ENCODE data around the gene FN1. TPM values are rescaled to one million over a fixed set of nuclear protein-coding genes. Genes with fewer than 3 reads are reported as not detected.

FN1 gene
- total and polyA plus RNA-seq, 2 donors (not counting 1 experiment from before 2014, with no cell fraction given): 0.05 TPM; not detected in 1

GRCh38 chr2:215417400-215417951 is 18.4 kb downstream of the FN1 start:
- Mint-ChIP-seq H3K4me1 (no peaks in the 10 kb centered on the region), H3K27ac (no peak overlapping the region), H3K9me3 (ENCODE audit: insufficient read depth) (no peaks in the 10 kb centered on the region), H3K27me3 (peaks cover 29% of the 10 kb centered on the region), H3K4me3 (no peak overlapping the region)
- H3K9ac ChIP-seq (ENCODE audit: low read length): no peak overlapping the region
- intact Hi-C loops (cut with micrococcal nuclease): no loop called here
- no peak for ATAC-seq (ENCODE audit: low read depth)
- no peak overlapping the region for H2AFZ ChIP-seq (ENCODE audit: insufficient read depth, low read depth, low read length, poor library complexity, severe bottlenecking)
- no peak overlapping the region for H3K4me2 ChIP-seq (replicated peaks; ENCODE audit: low read depth, low read length, poor library complexity, severe bottlenecking)
- H4K20me1 ChIP-seq (ENCODE audit: control insufficient read depth, insufficient read depth, low read length, poor library complexity, severe bottlenecking): no peaks in the 10 kb centered on the region
- CTCF ChIA-PET: no interaction called here
- H3K36me3 ChIP-seq (replicated peaks in 1 of 2; ENCODE audit: control extremely low read depth in 1 of 2, control insufficient read depth in 1 of 2, extremely low read depth in 1 of 2, insufficient read depth in 2 of 2, low read length in 1 of 2): no peaks in the 10 kb centered on the region
- no peak overlapping the region for H3K4me3 ChIP-seq (ENCODE audit: control extremely low read depth in 1 of 5, extremely low read depth in 1 of 5, insufficient read depth in 1 of 5, low read depth in 2 of 5, low read length in 4 of 5)
- H3K27me3 ChIP-seq (replicated peaks in 1 of 4; ENCODE audit: control extremely low read depth in 1 of 4, control insufficient read depth in 3 of 4, insufficient read depth in 4 of 4, low read length in 3 of 4): peaks cover 0 to 11% (median 0%) of the 10 kb centered on the region in 4 experiments
- no peak for DNase-seq
- no peaks in the 10 kb centered on the region for H3K9me3 ChIP-seq (ENCODE audit: control extremely low read depth in 1 of 3, control insufficient read depth in 2 of 3, insufficient read depth in 1 of 3, low read length in 2 of 3)
- H3K79me2 ChIP-seq (ENCODE audit: control insufficient read depth, insufficient read depth, low read length): no peaks in the 10 kb centered on the region
- H3K27ac ChIP-seq (ENCODE audit: low read length in 2 of 2): no peak overlapping the region
- POLR2A ChIA-PET: no interaction called here
- no peak for TF ChIP-seq EZH2 (IDR thresholded peaks at IDR 0.05; ENCODE audit: borderline replicate concordance, insufficient read depth, low read depth, low read length, poor library complexity, severe bottlenecking)
- TF ChIP-seq, protein P1, sequence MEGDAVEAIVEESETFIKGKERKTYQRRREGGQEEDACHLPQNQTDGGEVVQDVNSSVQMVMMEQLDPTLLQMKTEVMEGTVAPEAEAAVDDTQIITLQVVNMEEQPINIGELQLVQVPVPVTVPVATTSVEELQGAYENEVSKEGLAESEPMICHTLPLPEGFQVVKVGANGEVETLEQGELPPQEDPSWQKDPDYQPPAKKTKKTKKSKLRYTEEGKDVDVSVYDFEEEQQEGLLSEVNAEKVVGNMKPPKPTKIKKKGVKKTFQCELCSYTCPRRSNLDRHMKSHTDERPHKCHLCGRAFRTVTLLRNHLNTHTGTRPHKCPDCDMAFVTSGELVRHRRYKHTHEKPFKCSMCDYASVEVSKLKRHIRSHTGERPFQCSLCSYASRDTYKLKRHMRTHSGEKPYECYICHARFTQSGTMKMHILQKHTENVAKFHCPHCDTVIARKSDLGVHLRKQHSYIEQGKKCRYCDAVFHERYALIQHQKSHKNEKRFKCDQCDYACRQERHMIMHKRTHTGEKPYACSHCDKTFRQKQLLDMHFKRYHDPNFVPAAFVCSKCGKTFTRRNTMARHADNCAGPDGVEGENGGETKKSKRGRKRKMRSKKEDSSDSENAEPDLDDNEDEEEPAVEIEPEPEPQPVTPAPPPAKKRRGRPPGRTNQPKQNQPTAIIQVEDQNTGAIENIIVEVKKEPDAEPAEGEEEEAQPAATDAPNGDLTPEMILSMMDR (IDR thresholded peaks at IDR 0.05): no peak
- 93% methylated on average over 3 of the region's 4 CpGs for WGBS (ENCODE audit: insufficient coverage)
- no peaks in the 10 kb centered on the region for H3K4me1 ChIP-seq (ENCODE audit: control insufficient read depth in 2 of 2, insufficient read depth in 2 of 2, low read length in 2 of 2)

DNA sequence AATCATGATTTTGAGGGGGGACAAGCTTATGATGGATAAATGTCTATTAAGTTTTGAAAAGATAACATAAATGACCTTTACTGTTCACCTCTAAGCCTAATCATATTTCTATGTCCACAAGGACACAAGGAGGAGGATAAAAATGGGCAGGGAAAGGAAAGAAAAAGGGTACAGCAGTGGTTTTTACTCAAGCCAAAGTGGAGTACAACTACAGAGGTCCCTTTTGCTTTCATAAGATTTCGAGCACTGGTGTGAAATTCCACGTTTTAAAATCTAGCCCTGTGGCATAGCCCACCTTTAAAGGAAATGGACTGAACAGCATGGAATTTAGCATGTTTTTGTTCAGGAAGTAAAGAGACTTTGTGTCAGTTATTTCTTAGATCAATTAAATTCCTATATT is 19.2 kb downstream of the FN1 start:
- no peak overlapping the region for H3K4me3 ChIP-seq (ENCODE audit: control extremely low read depth in 1 of 5, extremely low read depth in 1 of 5, insufficient read depth in 1 of 5, low read depth in 2 of 5, low read length in 4 of 5)
- H3K27ac ChIP-seq (ENCODE audit: low read length in 2 of 2): no peak overlapping the region
- no peaks in the 10 kb centered on the region for H3K9me3 ChIP-seq (ENCODE audit: control extremely low read depth in 1 of 3, control insufficient read depth in 2 of 3, insufficient read depth in 1 of 3, low read length in 2 of 3)
- no peaks in the 10 kb centered on the region for H3K36me3 ChIP-seq (replicated peaks in 1 of 2; ENCODE audit: control extremely low read depth in 1 of 2, control insufficient read depth in 1 of 2, extremely low read depth in 1 of 2, insufficient read depth in 2 of 2, low read length in 1 of 2)
- ATAC-seq (ENCODE audit: low read depth) (no peak), DNase-seq (no peak)
- no peak overlapping the region for H3K4me3 Mint-ChIP-seq
- TF ChIP-seq EZH2 (IDR thresholded peaks at IDR 0.05; ENCODE audit: borderline replicate concordance, insufficient read depth, low read depth, low read length, poor library complexity, severe bottlenecking): no peak
- TF ChIP-seq, protein P1 (IDR thresholded peaks at IDR 0.05): no peak
- intact Hi-C loops (cut with micrococcal nuclease): no loop called here
- CTCF ChIA-PET: no interaction called here
- H3K27me3 ChIP-seq (replicated peaks in 1 of 4; ENCODE audit: control extremely low read depth in 1 of 4, control insufficient read depth in 3 of 4, insufficient read depth in 4 of 4, low read length in 3 of 4): peaks cover 0 to 4% (median 0%) of the 10 kb centered on the region in 4 experiments
- H4K20me1 ChIP-seq (ENCODE audit: control insufficient read depth, insufficient read depth, low read length, poor library complexity, severe bottlenecking): no peaks in the 10 kb centered on the region
- no peak overlapping the region for H3K9ac ChIP-seq (ENCODE audit: low read length)
- H3K4me2 ChIP-seq (replicated peaks; ENCODE audit: low read depth, low read length, poor library complexity, severe bottlenecking): no peak overlapping the region
- H3K4me1 Mint-ChIP-seq: no peaks in the 10 kb centered on the region
- H3K9me3 Mint-ChIP-seq (ENCODE audit: insufficient read depth): no peaks in the 10 kb centered on the region
- POLR2A ChIA-PET: no interaction called here
- H3K4me1 ChIP-seq (ENCODE audit: control insufficient read depth in 2 of 2, insufficient read depth in 2 of 2, low read length in 2 of 2): no peaks in the 10 kb centered on the region
- peaks cover 23% of the 10 kb centered on the region for H3K27me3 Mint-ChIP-seq
- H3K79me2 ChIP-seq (ENCODE audit: control insufficient read depth, insufficient read depth, low read length): no peaks in the 10 kb centered on the region
- H3K27ac Mint-ChIP-seq: no peak overlapping the region
- 100% methylated on average over 1 of the region's 2 CpGs for WGBS (ENCODE audit: insufficient coverage)
- H2AFZ ChIP-seq (ENCODE audit: insufficient read depth, low read depth, low read length, poor library complexity, severe bottlenecking): no peak overlapping the region
